ENCODE results near the gene KANK3.

- TF ChIP-seq POLR2AphosphoS5 (IDR thresholded peaks at IDR 0.05) (no peak), CTCF (IDR thresholded peaks at IDR 0.05) (no peak), POLR2A (IDR thresholded peaks at IDR 0.05) (no peak)
These were observed 17.1 kb upstream of the KANK3 start for GRCh38 chr19:8360196-8360595.

Data from prostate gland (tissue), 2 donors.